WTC11 (cell line): ENCODE results near the gene ULK4.

Experiments
- CTCF ChIP-seq: fragments of 200-600 bp; IDR thresholded peaks from 2 replicates; pipeline ENCODE4 v1.8.0; 2022; ENCODE audit warnings: antibody characterized with exemption
- ESRRA ChIP-seq: sonication (generic); formaldehyde crosslinking; IDR thresholded peaks from 2 replicates; pipeline ENCODE4 v1.8.1; 2022; ENCODE audit warnings: mild to moderate bottlenecking, missing genetic modification reagents, borderline replicate concordance
- KAT7 ChIP-seq: sonication (generic); formaldehyde crosslinking; IDR thresholded peaks from 2 replicates; pipeline ENCODE4 v1.8.1; 2023; ENCODE audit warnings: missing genetic modification reagents, mild to moderate bottlenecking, borderline replicate concordance
- SP1 ChIP-seq: sonication (generic); formaldehyde crosslinking; conservative IDR thresholded peaks from 2 replicates; pipeline ENCODE4 v1.8.1; 2022; ENCODE audit warnings: missing genetic modification reagents
- STAT6 ChIP-seq: sonication (generic); formaldehyde crosslinking; conservative IDR thresholded peaks from 2 replicates; pipeline ENCODE4 v1.8.1; 2023; ENCODE audit warnings: mild to moderate bottlenecking, low read depth, missing genetic modification reagents, moderate library complexity
- ZBTB43 ChIP-seq: sonication (generic); formaldehyde crosslinking; IDR thresholded peaks from 2 replicates; pipeline ENCODE4 v1.8.1; 2023; ENCODE audit warnings: mild to moderate bottlenecking, missing genetic modification reagents
- ZNF121 ChIP-seq: sonication (generic); formaldehyde crosslinking; IDR thresholded peaks from 2 replicates; pipeline ENCODE4 v1.8.0; 2023; ENCODE audit warnings: missing genetic modification reagents
- TF ChIP-seq, protein P1 (sequence below): sonication (generic); formaldehyde crosslinking; IDR thresholded peaks from 2 replicates; pipeline ENCODE4 v1.8.1; 2022; ENCODE audit warnings: low read depth, missing genetic modification reagents, borderline replicate concordance
- TF ChIP-seq, protein P2 (sequence below): sonication (generic); formaldehyde crosslinking; IDR thresholded peaks from 2 replicates; pipeline ENCODE4 v1.8.1; 2022; ENCODE audit warnings: missing genetic modification reagents, borderline replicate concordance

DNA sequence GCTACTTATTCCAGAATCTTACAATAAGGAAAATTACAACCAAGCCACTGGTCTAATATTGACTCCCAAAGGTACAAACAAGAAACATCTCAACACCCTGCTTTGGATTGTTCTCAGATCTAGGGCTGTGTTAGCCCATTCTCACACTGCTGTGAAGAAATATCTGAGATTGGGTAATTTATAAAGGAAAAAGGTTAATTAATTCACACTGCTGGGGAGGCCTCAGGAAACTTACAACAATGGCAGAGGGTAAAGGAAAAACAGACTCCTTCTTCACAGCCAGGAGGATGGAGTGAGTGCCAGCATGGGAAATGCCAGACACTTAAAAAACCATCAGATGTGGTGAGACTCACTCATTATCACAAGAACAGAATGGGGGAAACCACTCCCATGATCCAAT lies 208.3 kb downstream of the ULK4 start:
- no peak for TF ChIP-seq CTCF
- TF ChIP-seq STAT6 (CRISPR knock-in tag): no peak
- TF ChIP-seq ESRRA: no peak
- no peak for TF ChIP-seq ZNF121 (CRISPR knock-in tag)
- TF ChIP-seq, protein P1, sequence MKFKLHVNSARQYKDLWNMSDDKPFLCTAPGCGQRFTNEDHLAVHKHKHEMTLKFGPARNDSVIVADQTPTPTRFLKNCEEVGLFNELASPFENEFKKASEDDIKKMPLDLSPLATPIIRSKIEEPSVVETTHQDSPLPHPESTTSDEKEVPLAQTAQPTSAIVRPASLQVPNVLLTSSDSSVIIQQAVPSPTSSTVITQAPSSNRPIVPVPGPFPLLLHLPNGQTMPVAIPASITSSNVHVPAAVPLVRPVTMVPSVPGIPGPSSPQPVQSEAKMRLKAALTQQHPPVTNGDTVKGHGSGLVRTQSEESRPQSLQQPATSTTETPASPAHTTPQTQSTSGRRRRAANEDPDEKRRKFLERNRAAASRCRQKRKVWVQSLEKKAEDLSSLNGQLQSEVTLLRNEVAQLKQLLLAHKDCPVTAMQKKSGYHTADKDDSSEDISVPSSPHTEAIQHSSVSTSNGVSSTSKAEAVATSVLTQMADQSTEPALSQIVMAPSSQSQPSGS (CRISPR knock-in tag): no peak
- no peak for TF ChIP-seq KAT7
- no peak for TF ChIP-seq SP1
- TF ChIP-seq ZBTB43 (CRISPR knock-in tag): no peak
- TF ChIP-seq, protein P2, sequence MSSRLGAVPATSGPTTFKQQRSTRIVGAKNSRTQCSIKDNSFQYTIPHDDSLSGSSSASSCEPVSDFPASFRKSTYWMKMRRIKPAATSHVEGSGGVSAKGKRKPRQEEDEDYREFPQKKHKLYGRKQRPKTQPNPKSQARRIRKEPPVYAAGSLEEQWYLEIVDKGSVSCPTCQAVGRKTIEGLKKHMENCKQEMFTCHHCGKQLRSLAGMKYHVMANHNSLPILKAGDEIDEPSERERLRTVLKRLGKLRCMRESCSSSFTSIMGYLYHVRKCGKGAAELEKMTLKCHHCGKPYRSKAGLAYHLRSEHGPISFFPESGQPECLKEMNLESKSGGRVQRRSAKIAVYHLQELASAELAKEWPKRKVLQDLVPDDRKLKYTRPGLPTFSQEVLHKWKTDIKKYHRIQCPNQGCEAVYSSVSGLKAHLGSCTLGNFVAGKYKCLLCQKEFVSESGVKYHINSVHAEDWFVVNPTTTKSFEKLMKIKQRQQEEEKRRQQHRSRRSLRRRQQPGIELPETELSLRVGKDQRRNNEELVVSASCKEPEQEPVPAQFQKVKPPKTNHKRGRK (CRISPR knock-in tag): no peak
